HG02610 (cell line): Measurements from ENCODE around the gene ZSWIM6.
A peak's percentile ranks its signal among the peaks of the same experiment; 100 is the strongest.
"Not testable (repeated sequence)": the region's sequence is repeated elsewhere in the genome, so short reads cannot be mapped to it uniquely, and the experiment has no call there.

ENCODE experiments used
- ATAC-seq: cut with Tn5 transposase; IDR thresholded peaks from one replicate; pipeline ENCODE4 v1.9.1; 2021; ENCODE audit warnings: mild to moderate bottlenecking, moderate library complexity; ENCODE audit not compliant: unreplicated experiment

Gene ZSWIM6

GRCh38 chr5:61402970-61403900 lies 71.2 kb downstream of the ZSWIM6 start:
- ATAC-seq = no peak

- ATAC-seq = no peak
Measured at GRCh38 chr5:61405511-61406295, 73.6 kb downstream of the ZSWIM6 start.

- ATAC-seq = not testable (repeated sequence)
Measured at GRCh38 chr5:61406497-61406896, 74.4 kb downstream of the ZSWIM6 start.

- ATAC-seq = no peak
Measured at GRCh38 chr5:61407706-61408270, 75.7 kb downstream of the ZSWIM6 start.

DNA sequence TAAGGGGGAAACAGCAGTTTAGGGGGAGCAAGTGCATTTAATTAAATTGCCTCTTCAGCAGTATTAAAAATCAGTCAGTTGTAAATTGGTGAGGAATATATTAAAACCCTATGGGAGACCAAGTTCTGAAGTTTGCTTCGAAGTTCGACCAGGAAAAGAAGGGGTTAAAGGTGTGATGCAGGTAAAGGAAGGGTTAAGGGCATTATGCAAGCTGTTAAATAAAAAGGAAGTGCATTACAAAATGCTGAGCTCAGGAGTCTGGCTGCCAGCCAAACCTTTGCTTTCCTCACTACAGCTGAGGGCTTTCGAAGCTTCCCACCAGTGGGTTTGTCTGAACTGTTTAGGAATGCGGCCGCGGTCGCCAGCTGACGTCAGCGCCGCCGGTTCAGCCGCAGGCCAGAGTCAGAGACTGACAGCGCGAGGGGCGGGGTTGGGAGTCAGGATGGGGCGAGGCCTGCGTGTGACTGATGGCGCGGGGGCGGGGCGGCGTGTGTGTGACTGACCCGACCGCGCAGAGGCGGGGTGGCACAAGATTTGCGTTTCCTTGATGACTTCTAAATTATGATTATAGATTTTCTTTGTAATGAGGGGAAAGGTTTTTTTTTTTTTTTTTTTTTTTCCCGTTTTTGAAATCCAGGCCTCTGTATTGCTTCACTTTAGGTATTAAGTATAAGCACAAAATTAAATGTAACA lies 76.6 kb downstream of the ZSWIM6 start:
- ATAC-seq = peak; percentile 99

DNA sequence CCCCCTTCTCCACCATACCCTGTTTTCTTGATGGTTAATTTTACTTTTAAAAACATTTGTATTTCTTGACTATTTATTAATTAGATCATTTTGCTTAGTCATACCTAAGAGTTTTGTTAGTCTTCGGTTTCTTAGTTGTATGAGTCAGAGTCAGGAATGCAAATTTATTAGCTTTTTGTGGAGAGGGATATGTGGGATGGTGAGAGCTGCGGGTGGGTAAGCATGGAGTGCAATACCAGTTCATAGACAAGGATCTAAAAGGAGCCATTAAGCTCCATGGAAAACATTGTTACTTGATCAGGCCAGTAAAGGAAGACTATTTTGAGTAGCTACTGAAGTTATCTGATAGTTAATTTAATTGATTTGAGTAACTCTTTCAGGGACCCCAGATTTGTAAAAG lies 77.5 kb downstream of the ZSWIM6 start:
- no peak for ATAC-seq

- no peak for ATAC-seq
Measured at GRCh38 chr5:61410811-61411210, 78.8 kb downstream of the ZSWIM6 start.

- no peak for ATAC-seq
Measured at GRCh38 chr5:61412361-61412760, 80.3 kb downstream of the ZSWIM6 start.

DNA sequence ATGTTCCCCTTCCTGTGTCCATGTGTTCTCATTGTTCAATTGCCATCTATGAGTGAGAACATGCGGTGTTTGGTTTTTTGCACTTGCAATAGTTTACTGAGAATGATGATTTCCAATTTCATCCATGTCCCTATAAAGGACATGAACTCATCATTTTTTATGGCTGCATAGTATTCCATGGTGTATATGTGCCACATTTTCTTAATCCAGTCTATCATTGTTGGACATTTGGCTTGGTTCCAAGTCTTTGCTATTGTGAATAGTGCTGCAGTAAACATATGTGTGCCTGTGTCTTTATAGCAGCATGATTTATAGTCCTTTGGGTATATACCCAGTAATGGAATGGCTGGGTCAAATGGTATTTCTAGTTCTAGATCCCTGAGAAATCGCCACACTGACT lies 81.1 kb downstream of the ZSWIM6 start:
- ATAC-seq = not testable (repeated sequence)

DNA sequence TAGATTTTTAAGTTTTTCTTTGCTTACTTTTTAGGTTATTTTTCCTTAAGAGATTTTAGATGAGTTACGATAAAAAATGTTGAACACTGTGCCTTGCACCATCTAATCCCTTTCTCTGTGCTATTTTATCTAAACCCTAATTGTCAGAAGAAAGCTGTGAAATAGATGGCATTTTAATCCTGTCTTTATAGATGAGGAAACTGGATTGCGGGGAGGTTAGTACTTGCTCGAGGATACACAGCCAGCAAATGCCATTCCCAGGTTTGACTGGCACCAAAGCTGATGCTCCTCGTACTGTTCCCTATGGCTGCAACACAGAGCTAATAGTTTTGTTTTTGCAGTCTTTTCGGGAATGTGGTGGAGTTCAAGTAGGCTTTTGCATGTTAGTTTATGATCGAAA lies 82.7 kb downstream of the ZSWIM6 start:
- ATAC-seq = no peak

GRCh38 chr5:61416010-61416409 lies 84.0 kb downstream of the ZSWIM6 start:
- no peak for ATAC-seq

- no peak for ATAC-seq
Measured at GRCh38 chr5:61416420-61416819, 84.4 kb downstream of the ZSWIM6 start.

DNA sequence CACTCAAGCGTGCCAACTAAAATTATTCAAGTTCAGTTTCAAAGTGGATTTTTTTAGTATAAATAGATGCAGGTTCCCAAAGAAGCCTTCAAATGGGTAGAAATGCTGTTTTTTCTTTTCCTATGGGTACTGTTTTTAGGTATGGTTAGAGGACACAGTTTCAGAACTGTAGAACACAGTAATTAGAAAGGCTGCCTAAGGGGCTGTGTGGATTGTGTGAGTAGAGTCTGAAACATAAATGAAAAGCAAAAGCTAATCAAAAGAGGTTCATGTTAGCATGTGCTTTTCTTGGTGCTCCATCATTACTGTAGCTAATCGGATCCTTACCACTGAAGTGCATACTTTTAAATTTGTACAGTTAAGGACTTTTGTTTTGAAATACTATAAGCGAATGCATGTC lies 85.3 kb downstream of the ZSWIM6 start:
- ATAC-seq = no peak

- ATAC-seq = no peak
Measured at GRCh38 chr5:61417851-61418250, 85.8 kb downstream of the ZSWIM6 start.

DNA sequence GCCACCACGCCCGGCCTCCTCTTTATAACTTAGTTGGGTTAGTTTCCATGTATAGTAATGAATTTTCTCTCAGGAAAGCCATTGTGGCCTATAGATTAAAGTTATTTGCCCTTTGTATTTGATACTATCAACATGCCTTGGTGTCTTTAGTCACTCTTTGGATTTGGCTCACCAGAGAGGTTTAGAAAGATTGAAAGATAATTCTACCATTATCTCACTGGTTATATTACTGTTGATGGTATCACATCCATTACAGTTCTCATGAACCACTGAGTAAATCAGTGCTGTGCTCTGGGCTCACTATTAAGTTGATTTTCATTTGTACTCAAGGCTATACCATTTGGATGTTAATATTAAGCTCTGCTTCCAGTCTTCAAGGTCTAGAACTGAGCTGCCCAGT lies 87.0 kb downstream of the ZSWIM6 start:
- no peak for ATAC-seq

GRCh38 chr5:61420016-61420415 lies 88.0 kb downstream of the ZSWIM6 start:
- ATAC-seq = no peak

DNA sequence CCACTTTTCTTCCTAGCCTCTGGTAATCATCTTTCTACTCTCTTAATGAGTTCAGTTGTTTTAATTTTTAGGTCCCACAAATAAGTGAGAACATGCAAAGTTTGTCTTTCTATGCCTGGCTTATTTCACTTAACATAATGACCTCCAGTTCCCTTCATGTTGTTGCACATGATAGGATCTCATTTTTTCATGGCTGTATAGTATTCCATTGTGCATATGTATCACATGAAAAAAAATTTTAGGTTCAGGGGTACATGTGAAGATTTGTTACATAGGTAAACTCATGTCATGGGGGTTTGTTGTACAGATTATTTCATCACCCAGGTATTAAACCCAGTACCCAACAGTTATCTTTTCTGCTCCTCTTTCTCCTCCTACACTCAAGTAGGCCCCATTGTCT lies 89.2 kb downstream of the ZSWIM6 start:
- not testable (repeated sequence) for ATAC-seq

- no peak for ATAC-seq
Measured at GRCh38 chr5:61423487-61424145, 91.6 kb downstream of the ZSWIM6 start.

- ATAC-seq = no peak
Measured at GRCh38 chr5:61425918-61426317, 93.9 kb downstream of the ZSWIM6 start.

- ATAC-seq = no peak
Measured at GRCh38 chr5:61429906-61430305, 97.8 kb downstream of the ZSWIM6 start.
